ENCODE data around the gene FGD2. TPM values are rescaled to one million over a fixed set of nuclear protein-coding genes. Genes with fewer than 3 reads are reported as not detected.
A peak's percentile ranks its signal among the peaks of the same experiment; 100 is the strongest.
"Not testable (repeated sequence)": the region's sequence is repeated elsewhere in the genome, so short reads cannot be mapped to it uniquely, and the experiment has no call there.

The FGD2 gene
- total RNA-seq, 1 donor from 2014 or later = 0.05 TPM

DNA sequence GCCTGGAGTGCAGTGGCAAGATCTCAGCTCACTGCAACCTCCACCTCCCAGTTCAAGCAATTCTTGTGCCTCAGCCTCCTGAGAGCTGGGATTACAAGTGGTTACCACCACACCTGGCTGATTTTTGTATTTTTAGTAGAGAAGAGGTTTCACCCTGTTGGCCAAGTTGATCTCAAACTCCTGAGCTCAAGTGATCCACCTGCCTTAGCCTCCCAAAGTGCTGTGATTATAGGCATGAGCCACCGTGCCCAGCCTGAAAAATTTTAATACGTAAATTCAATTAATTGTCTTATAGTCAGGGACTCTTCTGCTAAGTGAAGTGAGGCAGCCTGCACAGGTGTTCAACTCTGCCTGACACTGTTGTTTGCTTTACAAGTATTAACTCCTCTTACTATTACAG lies 15.1 kb upstream of the FGD2 start:
- not testable (repeated sequence) for DNase-seq (ENCODE audit: low read depth)

DNA sequence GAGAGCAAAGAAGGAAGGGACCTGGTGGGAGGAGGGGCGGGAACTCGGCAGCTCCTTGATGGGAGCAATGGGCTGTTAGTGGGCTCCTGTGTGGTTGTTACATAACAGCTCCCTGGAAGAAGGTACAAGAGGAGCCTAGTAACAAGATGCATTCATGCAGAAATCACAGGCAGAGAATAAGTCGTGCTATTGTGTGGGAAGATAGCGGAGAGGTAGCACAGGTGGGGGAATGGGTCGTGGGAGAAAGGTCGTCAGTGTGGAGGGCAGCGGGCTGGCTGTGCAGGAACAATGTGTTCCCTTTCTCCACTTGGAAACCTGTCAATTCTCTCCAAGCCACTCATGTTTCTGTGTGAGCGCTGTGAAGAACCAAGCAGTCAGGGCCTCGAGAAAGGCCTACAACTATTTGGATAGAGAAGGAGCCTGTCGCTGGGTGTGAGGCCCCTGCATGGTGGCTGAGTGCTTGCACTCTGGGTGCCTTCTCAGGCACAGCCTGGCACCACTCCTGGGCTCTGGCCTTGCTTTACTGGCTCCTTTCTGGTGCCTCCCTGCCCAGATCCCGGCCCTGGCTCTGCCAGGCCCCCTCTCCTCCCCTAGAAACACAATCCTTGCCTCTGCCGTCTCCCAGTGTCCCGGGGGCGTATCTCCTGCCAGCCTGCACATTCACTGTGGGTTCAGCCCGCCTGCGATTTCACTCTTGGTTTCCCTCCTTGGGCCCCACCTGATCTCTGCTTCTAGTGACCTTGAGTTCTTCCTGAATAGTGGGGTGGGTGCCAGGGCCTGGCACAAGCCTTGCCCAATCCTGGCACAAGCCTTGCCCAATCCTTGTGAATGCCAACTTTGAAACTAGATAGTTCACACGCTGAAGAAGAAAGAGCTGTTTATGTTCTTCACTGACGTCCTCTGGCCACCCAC lies 7.4 kb upstream of the FGD2 start:
- DNase-seq (ENCODE audit: low read depth) = peak; percentile 74

DNA sequence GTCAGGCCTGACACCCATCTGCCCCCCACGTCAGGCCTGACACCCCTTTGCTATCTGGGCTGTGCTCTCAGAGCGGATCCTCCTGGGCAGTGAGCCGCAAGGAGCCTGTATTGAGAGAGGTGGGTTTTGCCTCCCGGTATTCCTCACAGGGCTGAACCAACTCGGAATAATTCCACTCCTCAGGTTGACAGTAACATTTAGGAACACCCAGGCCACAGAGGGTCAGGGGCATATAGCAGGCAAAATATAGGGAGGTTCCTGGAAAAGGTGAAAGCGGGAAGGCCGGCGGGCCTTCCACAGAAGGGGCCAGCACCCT lies 6.8 kb upstream of the FGD2 start:
- DNase-seq (ENCODE audit: low read depth) = no peak

GRCh38 chr6:36999061-36999750 lies 6.2 kb upstream of the FGD2 start:
- DNase-seq (ENCODE audit: low read depth) = peak; percentile 50

DNA sequence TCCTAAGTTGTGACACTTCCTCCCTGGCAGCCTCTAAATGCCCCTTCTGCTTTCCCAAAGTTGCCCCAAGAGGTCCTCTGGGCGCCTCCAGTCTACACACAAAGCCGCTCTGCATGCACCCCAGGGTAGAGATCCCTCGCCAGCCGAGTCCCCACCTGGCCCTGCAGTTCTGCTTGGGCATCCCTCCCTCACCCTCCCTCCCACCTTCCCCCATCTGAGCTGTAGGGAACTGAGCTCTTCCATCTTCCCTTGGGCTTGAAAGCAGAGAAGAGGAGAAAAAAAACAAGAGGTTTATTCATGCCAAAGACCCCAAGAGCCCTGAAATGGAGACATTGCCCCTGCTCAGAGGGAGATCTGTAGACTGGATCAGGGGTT lies 5.7 kb upstream of the FGD2 start:
- DNase-seq (ENCODE audit: low read depth) = no peak

- peak; percentile 16 for DNase-seq (ENCODE audit: low read depth)
Observed at GRCh38 chr6:37004044-37004980, 1.1 kb upstream of the FGD2 start.

- no peak for DNase-seq (ENCODE audit: low read depth)
Observed at GRCh38 chr6:37005827-37006567, 542 bp downstream of the FGD2 start.

DNA sequence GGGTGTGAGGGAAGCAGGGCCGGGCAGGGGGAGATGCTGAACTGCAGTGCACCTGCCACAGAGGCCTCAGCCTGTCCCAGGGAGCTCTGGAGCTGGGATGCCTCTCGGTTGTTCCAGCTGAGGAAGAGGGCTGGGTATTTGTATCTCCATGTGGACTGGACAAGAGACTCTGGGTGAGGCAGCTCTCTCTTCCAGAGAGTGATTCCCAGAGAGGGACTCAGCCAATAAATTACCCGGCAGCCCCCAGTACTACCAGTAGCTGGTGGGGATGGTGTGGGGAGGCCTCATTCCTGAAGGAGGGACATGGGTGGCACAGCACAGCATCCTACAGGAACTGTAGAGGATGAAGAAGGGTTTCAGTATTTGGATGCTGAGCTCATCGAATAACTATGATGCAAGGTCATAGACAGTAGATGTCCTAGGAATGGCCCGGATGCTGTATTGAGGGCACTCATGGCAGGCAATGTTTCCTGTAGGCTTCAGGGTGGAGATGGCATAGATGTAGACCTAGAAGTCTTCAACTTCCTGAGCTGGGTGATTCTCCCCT lies 1.4 kb downstream of the FGD2 start:
- DNase-seq (ENCODE audit: low read depth) = no peak

DNA sequence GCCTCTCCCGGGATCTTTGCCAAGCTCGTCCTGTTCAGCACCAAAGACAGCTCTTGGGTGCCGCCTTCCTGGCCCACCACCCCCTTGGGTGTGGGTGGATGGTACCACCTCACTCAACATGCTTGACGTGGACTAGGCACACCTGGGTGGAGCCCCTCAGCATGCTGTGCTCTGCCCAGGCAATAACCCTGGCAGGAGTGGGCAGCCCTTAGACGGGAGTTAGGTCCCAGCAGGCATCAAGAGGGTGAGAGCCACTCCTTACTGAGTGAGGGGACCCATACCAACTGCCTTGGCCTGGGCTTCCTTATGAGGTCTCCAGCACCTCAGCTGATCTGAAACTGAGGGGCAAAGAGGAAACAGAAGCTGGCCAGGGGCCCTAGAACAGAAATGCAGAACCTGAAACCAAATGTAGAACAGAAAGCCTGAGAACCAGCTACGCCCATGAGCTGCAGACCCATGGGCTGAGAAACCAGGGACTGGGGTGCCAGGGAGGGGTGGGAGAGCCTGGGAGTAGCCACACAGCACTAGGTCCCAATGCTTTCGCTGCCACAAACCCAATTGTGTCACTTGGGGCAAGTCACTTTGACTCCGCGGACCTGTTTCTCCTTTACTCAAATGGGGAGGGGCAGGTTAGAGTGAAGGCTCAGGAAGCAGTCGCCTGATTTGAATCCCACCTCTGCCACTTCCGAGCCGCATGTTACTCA lies 2.0 kb downstream of the FGD2 start:
- DNase-seq (ENCODE audit: low read depth) = no peak

DNA sequence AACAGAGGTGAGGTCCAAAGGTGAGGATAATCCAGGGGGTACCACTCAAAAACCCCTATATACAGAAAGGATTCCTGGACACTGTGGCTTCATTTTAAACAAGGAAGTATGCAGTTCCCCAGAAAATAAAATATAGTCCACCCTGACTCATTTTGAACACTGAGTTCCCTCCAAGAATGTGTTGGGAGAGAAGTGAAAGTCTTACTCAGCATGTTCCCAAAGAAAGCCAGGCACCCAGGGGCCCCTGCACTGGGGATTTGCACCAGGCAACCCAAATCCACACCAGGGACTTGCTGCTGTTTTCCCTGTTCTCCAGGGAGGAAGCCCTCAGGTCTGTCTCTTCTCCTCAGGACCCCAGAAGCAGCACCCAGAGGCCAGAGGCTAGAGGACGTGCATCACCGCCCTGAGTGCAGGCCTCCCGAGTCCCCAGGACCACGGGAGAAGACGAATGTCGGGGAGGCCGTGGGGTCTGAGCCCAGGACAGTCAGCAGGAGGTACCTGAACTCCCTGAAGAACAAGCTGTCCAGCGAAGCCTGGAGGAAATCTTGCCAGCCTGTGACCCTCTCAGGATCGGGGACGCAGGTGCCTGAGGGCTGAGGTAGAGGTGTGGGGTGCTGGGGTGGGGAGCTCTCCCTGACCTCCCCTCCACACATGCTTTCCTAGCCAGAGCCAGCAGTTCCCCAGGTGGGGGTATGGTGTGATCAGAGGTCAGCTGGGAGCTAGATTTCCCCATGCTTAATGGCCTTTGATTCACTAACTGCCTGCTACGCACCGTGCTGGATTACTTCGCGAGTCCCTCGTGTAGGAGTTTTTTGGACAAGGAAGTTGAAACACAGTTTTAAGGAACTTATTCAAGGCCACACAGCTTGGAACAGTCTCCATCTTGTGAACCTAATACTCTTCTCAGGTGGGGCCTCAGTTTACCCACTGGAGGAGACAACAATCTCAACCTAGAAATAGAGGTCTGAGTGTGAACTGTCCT lies 3.3 kb downstream of the FGD2 start:
- no peak for DNase-seq (ENCODE audit: low read depth)

- DNase-seq (ENCODE audit: low read depth) = no peak
Observed at GRCh38 chr6:37010402-37010892, 5.0 kb downstream of the FGD2 start.

DNA sequence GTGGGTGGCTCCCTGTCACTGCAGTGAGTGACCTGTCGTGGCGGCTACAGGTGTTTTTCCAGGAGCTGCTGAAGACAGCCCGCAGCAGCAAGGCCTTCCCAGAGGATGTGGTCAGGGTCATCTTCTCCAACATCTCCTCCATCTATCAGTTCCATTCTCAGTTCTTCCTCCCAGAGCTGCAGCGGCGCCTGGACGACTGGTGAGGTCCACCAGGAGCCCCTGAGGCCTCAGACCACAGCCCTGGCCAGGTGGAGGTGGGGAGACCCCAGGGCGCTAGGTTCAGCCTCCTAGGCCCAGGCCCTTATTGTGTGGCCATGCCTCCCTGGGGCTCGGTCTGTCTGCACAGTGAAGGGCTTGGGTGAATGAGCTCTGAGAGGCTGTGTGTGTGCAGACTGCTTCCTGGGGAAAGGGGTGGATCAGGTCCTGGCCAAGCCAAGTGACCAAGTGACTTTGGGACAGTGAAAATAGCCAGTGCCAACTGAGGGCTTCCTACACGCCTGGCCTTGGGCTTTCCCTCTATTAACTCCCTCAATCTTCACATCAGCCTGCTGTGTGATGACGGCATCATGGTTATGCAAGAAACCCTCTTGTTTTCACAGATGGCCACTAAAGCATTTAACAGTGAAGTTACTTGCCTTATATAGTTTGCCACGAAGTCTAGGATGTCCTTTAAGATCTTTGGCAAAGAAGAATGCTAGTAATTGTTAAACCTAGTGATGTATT lies 6.4 kb downstream of the FGD2 start:
- peak; percentile 41 for DNase-seq (ENCODE audit: low read depth)

DNA sequence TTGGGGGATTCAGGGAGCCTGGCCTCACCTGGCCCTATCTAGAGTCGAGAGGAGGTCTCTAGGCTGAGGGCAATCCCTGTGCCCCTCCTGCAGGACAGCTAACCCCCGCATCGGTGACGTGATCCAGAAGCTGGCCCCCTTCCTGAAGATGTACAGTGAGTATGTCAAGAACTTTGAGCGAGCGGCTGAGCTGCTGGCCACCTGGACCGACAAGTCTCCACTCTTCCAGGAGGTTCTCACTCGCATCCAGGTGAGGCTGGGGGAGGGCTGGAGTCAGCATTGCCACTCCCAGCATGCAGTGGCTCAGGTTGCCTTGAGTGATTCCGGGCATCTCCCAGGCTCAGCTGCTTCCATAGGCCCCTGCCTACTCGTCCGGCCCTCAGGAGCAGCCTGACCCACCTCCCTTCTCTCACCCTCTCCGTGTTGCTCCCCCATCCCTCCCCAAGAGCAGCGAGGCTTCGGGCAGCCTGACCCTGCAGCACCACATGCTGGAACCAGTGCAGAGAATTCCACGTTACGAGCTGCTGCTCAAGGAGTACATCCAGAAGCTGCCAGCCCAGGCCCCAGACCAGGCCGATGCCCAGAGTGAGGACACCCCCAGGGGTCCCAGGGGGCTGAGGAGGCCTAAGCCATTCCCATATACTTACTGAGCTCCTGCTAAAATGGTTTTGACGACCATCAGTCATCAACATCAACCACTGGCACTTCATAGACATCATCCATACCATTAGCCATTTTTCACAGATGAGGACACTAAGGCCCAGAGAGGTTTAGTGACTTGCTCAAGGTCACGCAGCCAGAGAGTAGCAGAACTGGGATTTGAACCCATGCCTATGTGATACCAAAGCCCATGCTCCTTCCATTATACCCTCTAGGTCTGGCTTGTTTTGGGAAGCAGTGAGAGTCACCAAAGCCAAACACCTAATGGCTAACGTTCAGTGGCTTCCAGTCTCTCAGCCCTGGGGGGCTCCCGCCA lies 8.3 kb downstream of the FGD2 start:
- no peak for DNase-seq (ENCODE audit: low read depth)

- DNase-seq (ENCODE audit: low read depth) = no peak
Observed at GRCh38 chr6:37014667-37015066, 9.2 kb downstream of the FGD2 start.

DNA sequence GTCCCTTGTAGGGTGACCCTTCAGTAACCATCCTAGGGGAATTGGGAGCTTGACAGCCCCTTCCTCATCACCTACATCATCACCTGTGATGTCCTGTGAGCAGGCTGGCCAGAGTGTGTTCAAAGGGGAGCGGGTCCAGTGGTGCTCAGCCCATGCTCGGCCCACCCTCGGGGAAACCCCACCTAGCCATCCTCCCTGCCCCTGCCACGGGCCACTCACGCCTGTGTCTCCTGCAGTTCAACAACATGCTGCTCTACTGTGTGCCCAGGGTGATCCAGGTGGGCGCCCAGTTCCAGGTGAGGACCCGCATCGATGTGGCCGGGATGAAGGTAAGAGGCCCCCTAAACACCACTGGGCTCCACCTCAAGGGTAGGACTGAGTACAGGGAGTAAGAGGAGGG lies 10.1 kb downstream of the FGD2 start:
- no peak for DNase-seq (ENCODE audit: low read depth)

GRCh38 chr6:37016995-37017394 lies 11.5 kb downstream of the FGD2 start:
- DNase-seq (ENCODE audit: low read depth) = no peak

DNA sequence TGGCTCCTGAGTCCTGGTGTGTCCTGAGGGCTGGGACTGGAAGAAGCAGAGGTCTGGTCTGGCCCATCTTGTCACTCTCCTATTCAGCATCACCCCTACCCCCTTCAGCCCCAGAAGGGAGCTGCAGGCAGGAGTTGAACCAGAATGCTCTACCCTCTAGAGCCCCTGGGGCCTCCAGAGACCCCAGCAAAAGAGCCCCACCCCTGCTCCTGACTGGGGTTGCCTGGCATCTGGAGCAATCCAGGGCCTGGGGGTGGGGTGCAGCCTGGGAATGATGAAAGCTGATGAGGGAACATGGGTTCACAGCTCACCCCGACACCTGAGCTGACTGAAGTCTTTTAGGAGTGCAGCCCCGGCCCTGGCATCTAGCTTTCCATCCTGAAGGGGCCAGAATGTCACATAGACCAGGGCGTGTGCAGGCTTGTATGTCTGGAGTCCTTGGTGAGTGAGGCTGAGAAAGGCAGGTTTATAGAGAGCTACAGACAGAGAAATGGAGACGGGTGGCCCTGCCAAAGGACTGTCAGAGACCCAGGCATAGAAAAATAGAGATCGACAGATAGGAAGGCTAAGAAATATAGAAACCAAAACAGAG lies 12.2 kb downstream of the FGD2 start:
- no peak for DNase-seq (ENCODE audit: low read depth)
